Esophagus muscularis mucosa (tissue), 4 donors: ENCODE results near the gene RINT1. TPM values are rescaled to one million over a fixed set of nuclear protein-coding genes. Genes with fewer than 3 reads are reported as not detected.

Experiments used
- DNase-seq: peaks from one replicate; pipeline ENCODE4 v3.0.0-alpha.2; 2017; ENCODE audit errors: extremely low spot score
- H3K27ac ChIP-seq, 4 donors: fragments of 200-600 bp; sonication (generic); replicated peaks in 1 of 4; 1 replicate in 3 of 4; 2 replicates in 1 of 4; pipeline ENCODE4 v1.5.1; 2016 to 2019; ENCODE audit warnings: mild to moderate bottlenecking in 1 of 4
- H3K27me3 ChIP-seq, 4 donors: fragments of 200-600 bp; sonication (generic); one replicate each; pipeline versions ENCODE4 v1.5.1 to v1.6.0; 2016 to 2019
- H3K36me3 ChIP-seq, 4 donors: fragments of 200-600 bp; sonication (generic); one replicate each; pipeline ENCODE4 v1.5.1; 2016 to 2019
- H3K4me1 ChIP-seq, 4 donors: fragments of 200-600 bp; sonication (generic); one replicate each; pipeline ENCODE4 v1.5.1; 2016 to 2019
- H3K4me3 ChIP-seq, 4 donors: fragments of 200-600 bp; sonication (generic); 1 replicate in 2 of 4; 2 replicates in 2 of 4; pipeline ENCODE4 v1.5.1; 2016 to 2019; ENCODE audit warnings: mild to moderate bottlenecking in 4 of 4, moderate library complexity in 1 of 4
- H3K9me3 ChIP-seq, 4 donors: fragments of 200-600 bp; sonication (generic); 1 replicate in 3 of 4; 2 replicates in 1 of 4; pipeline ENCODE4 v1.5.1; 2016 to 2019
- EP300 ChIP-seq: sonication (generic); formaldehyde crosslinking; IDR thresholded peaks from one replicate; pipeline ENCODE4 v1.6.1; 2017; ENCODE audit warnings: antibody characterized with exemption
- POLR2A ChIP-seq: fragments of 450-650 bp; IDR thresholded peaks from one replicate; pipeline ENCODE4 v1.6.1; 2017; ENCODE audit warnings: antibody characterized with exemption, moderate library complexity, mild to moderate bottlenecking, low read depth
- POLR2AphosphoS5 ChIP-seq, 2 donors: sonication (generic); formaldehyde crosslinking; IDR thresholded peaks; one replicate each; pipeline ENCODE4 v1.6.1; 2017; ENCODE audit warnings: antibody characterized with exemption in 2 of 2
- WGBS: methylation state at CpG from one replicate; pipeline ENCODE4 v1.1.5; 2018; 5-methylcytosine and 5-hydroxymethylcytosine counted together
- intact Hi-C: fragments of 100-400 bp; cut with DNase I; formaldehyde crosslinking; loops from one replicate; pipeline ENCODE4 v1.15.1; 2023
- total RNA-seq, 4 donors: library from RNA; depleted of rRNA; stranded (reverse); fragments of >200 nt; gene quantifications; one replicate each; pipeline versions ENCODE4 v1.1.0 to v1.2.1, GENCODE V29; 2016
- TF ChIP-seq, protein P1 (sequence below), 3 experiments: fragments of 200-600 bp in 2 of 3; fragments of 450-650 bp in 1 of 3; sonication (generic) in 2 of 3; IDR thresholded peaks; one replicate each; pipeline ENCODE4 v1.5.1; 2017 to 2019; ENCODE audit warnings: antibody characterized with exemption in 3 of 3, mild to moderate bottlenecking in 2 of 3, moderate library complexity in 1 of 3

The RINT1 gene
- total RNA-seq: 10 to 100 TPM in 2 of 4 donors, 1 to 10 TPM in 2; 9.1 to 11.5 (median 9.8) TPM

GRCh38 chr7:105531792-105532671, at the start of gene RINT1:
RINT1 (plus strand) TSS chr7:105532201; CDS start chr7:105532316, 115 bp downstream.
- Histone ChIP-seq H3K9me3 (no peaks in the 10 kb centered on the region), H3K27me3 (no peaks in the 10 kb centered on the region), H3K36me3 (peaks cover 0 to 21% (median 14%) of the 10 kb centered on the region in 4 donors), H3K4me1 (peaks cover 16 to 33% (median 24%) of the 10 kb centered on the region in 4 donors), H3K27ac (peak within 1 kb of the TSS; percentile 84 to 88 (median 85)), H3K4me3 (peak within 1 kb of the TSS; percentile 88 to 96 (median 92))
- WGBS: 2% methylated on average over 35 of the region's 42 CpGs
- TF ChIP-seq POLR2AphosphoS5 (IDR thresholded peaks at IDR 0.05) (peak; percentile 85 to 90), POLR2A (no peak), EP300 (no peak)
- TF ChIP-seq, protein P1, sequence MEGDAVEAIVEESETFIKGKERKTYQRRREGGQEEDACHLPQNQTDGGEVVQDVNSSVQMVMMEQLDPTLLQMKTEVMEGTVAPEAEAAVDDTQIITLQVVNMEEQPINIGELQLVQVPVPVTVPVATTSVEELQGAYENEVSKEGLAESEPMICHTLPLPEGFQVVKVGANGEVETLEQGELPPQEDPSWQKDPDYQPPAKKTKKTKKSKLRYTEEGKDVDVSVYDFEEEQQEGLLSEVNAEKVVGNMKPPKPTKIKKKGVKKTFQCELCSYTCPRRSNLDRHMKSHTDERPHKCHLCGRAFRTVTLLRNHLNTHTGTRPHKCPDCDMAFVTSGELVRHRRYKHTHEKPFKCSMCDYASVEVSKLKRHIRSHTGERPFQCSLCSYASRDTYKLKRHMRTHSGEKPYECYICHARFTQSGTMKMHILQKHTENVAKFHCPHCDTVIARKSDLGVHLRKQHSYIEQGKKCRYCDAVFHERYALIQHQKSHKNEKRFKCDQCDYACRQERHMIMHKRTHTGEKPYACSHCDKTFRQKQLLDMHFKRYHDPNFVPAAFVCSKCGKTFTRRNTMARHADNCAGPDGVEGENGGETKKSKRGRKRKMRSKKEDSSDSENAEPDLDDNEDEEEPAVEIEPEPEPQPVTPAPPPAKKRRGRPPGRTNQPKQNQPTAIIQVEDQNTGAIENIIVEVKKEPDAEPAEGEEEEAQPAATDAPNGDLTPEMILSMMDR (IDR thresholded peaks at IDR 0.05): peak; percentile 75 to 84 (median 82)
- DNase-seq: peak; percentile 95
- intact Hi-C loops: no loop called here

DNA sequence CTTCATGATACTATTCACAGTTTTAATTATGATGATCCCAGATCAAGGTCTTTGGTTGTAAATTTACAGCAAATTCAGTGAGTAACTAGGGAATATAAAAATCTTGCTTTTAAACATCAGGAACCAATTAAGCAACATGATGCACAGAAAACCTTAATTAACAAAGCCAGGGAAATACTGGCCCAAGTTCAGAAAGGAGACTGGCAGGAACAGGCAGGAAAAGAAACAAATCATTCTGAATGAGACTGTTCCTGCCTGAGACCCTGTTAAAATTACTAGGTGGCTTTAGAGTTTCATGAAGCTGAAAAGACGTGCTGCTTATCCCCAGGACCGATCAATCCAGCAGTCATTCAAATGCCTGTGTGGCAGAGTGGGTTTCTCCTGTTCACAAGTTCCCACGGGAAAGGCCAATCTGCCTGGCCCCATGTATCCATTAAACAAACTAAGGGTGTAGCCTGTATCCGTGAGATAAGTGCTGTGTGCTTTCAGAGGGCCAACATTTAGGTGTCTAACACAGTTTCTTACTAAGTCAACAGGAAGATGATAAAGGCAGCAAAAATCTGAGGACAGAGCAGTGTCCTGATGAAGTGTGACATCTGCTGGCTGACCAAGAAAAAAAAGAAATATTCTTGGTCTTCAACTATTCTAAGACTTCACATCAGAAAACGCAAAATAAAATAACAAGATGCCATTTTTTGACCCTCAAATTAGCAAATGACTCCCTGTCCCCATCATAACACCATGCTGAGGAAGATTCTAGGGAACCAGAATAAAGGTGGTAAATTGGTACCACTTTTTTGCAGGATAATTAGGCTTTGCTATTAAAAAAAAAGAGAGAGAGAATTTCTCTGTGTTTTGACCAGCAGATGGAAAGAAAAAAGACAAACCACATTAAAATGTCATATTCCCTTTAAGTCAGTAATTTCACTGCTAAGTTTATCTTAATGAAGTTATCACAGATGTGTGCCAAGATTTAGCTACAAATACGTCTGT, 44.1 kb upstream of the RINT1 start:
- H3K27ac ChIP-seq: peak overlapping the region in 3 of 4 donors; percentile 6 to 39 (median 17)
- no peaks in the 10 kb centered on the region for H3K9me3 ChIP-seq
- no peak overlapping the region for H3K4me3 ChIP-seq
- peaks cover 0 to 17% (median 10%) of the 10 kb centered on the region in 4 donors for H3K36me3 ChIP-seq
- intact Hi-C loops: no loop called here
- TF ChIP-seq EP300 (no peak), POLR2AphosphoS5 (IDR thresholded peaks at IDR 0.05) (peak; percentile 25 to 32)
- TF ChIP-seq, protein P1 (IDR thresholded peaks at IDR 0.05): peak in 2 of 3 experiments; percentile 36 to 44
- WGBS: 58% methylated on average over 6 of the region's 6 CpGs
- peaks cover 0 to 13% (median 9%) of the 10 kb centered on the region in 4 donors for H3K4me1 ChIP-seq
- no peaks in the 10 kb centered on the region for H3K27me3 ChIP-seq
- no peak for DNase-seq

- 94% methylated on average over 3 of the region's 3 CpGs for WGBS
- intact Hi-C loops: no loop called here
- no peak overlapping the region for H3K4me3 ChIP-seq
- no peak for TF ChIP-seq POLR2AphosphoS5 (IDR thresholded peaks at IDR 0.05)
- no peak for TF ChIP-seq EP300
- no peak for TF ChIP-seq POLR2A
- TF ChIP-seq, protein P1 (IDR thresholded peaks at IDR 0.05): no peak
- H3K9me3 ChIP-seq: no peaks in the 10 kb centered on the region
- peaks cover 0 to 17% (median 10%) of the 10 kb centered on the region in 4 donors for H3K36me3 ChIP-seq
- no peaks in the 10 kb centered on the region for H3K27me3 ChIP-seq
- H3K27ac ChIP-seq: no peak overlapping the region
- H3K4me1 ChIP-seq: peaks cover 0 to 24% (median 21%) of the 10 kb centered on the region in 4 donors
- no peak for DNase-seq
Measured at GRCh38 chr7:105489409-105489808, 42.6 kb upstream of the RINT1 start.

DNA sequence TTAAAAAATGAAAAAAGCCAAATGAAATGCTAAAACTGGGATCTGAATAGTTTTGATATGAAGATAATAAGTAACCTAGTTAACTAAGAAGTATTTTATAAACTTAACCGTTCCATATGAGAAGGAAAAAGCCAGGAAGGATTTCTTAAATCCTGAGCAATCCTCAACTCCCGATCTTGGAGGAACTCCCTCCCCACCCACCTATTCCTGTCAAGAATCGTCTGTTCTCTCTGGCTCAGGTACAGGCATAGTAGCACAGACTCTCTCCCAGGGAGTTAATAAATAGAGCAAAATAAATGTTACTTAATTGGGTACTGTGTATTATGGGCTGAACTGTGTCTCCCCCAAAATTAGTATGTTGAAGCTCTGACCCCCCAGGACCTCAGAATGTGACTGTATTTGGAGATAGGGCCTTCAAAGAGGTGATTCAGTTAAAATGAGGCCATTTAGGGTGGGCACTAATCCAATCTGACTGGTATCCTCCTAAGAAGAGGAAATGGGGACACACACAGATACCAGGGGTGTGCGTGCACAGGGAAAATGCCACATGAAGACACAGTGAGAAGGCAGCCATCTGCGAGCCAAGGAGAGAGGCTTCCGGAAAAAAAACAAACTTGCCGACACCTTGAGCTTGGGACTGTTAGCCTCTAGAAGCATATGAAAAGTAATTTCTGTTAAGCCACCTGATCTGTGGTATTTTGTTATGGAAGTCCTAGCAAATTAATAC, 38.6 kb upstream of the RINT1 start:
- no peak for DNase-seq
- peaks cover 0 to 20% (median 15%) of the 10 kb centered on the region in 4 donors for H3K4me1 ChIP-seq
- no peaks in the 10 kb centered on the region for H3K9me3 ChIP-seq
- H3K27me3 ChIP-seq: no peaks in the 10 kb centered on the region
- H3K36me3 ChIP-seq: peaks cover 0 to 3% (median 0%) of the 10 kb centered on the region in 4 donors
- intact Hi-C loops: no loop called here
- no peak for TF ChIP-seq POLR2AphosphoS5 (IDR thresholded peaks at IDR 0.05)
- peak overlapping the region; percentile 59 to 73 (median 70) for H3K27ac ChIP-seq
- peak overlapping the region; percentile 2 to 34 (median 22) for H3K4me3 ChIP-seq
- 43% methylated on average over 7 of the region's 7 CpGs for WGBS
